Fibroblast of skin of scalp (primary cell): ENCODE measurements around the gene ATP8B1.
A peak's percentile ranks its signal among the peaks of the same experiment; 100 is the strongest.
"Not testable (repeated sequence)": the region's sequence is repeated elsewhere in the genome, so short reads cannot be mapped to it uniquely, and the experiment has no call there.

Source experiments
- DNase-seq: peaks from one replicate; pipeline ENCODE4 v3.0.0-alpha.2; 2013

ATP8B1 gene

GRCh38 chr18:57719211-57719935 is 83.7 kb downstream of the ATP8B1 start:
- DNase-seq, result not testable (repeated sequence)

- no peak for DNase-seq
Observed at GRCh38 chr18:57716549-57716948, 86.6 kb downstream of the ATP8B1 start.

GRCh38 chr18:57715671-57716070 is 87.4 kb downstream of the ATP8B1 start:
- no peak for DNase-seq

- DNase-seq, result no peak
Observed at GRCh38 chr18:57715073-57715472, 88.0 kb downstream of the ATP8B1 start.

- no peak for DNase-seq
Observed at GRCh38 chr18:57710226-57710625, 92.9 kb downstream of the ATP8B1 start.

- no peak for DNase-seq
Observed at GRCh38 chr18:57709335-57709734, 93.8 kb downstream of the ATP8B1 start.

- no peak for DNase-seq
Observed at GRCh38 chr18:57708288-57708687, 94.8 kb downstream of the ATP8B1 start.

- no peak for DNase-seq
Observed at GRCh38 chr18:57705832-57706595, 97.1 kb downstream of the ATP8B1 start.

GRCh38 chr18:57705011-57705410 is 98.1 kb downstream of the ATP8B1 start:
- DNase-seq, result no peak

- peak; percentile 61 for DNase-seq
Observed at GRCh38 chr18:57698571-57699276, 104.4 kb downstream of the ATP8B1 start.

GRCh38 chr18:57697426-57697825 is 105.7 kb downstream of the ATP8B1 start:
- DNase-seq, result no peak

- no peak for DNase-seq
Observed at GRCh38 chr18:57696271-57696670, 106.8 kb downstream of the ATP8B1 start.

- no peak for DNase-seq
Observed at GRCh38 chr18:57691363-57691762, 111.8 kb downstream of the ATP8B1 start.

GRCh38 chr18:57687970-57688369 is 115.1 kb downstream of the ATP8B1 start:
- DNase-seq, result no peak

- DNase-seq, result no peak
Observed at GRCh38 chr18:57683470-57683869, 119.6 kb downstream of the ATP8B1 start.

- no peak for DNase-seq
Observed at GRCh38 chr18:57677262-57678211, 125.6 kb downstream of the ATP8B1 start.

GRCh38 chr18:57674891-57675290 is 128.2 kb downstream of the ATP8B1 start:
- DNase-seq, result no peak

GRCh38 chr18:57670046-57670445 is 133.1 kb downstream of the ATP8B1 start:
- DNase-seq, result no peak

- DNase-seq, result no peak
Observed at GRCh38 chr18:57668021-57668420, 135.1 kb downstream of the ATP8B1 start.

- DNase-seq, result peak; percentile 36
Observed at GRCh38 chr18:57666818-57667497, 136.2 kb downstream of the ATP8B1 start.

- no peak for DNase-seq
Observed at GRCh38 chr18:57664568-57665165, 138.4 kb downstream of the ATP8B1 start.
